HuH-7 (cell line): ENCODE data around the gene DENND10.
"Not testable (repeated sequence)": the region's sequence is repeated elsewhere in the genome, so short reads cannot be mapped to it uniquely, and the experiment has no call there.

Experiments
- DNase-seq: peaks from one replicate; pipeline ENCODE4 v3.0.0; 2011; ENCODE audit warnings: low spot score

The DENND10 gene

GRCh38 chr10:119103903-119104653 lies at the start of gene DENND10:
Gene DENND10, plus strand, starts transcription at chr10:119104113. Its CDS starts 30 bp downstream, at chr10:119104143.
- peak; percentile 86 for DNase-seq

- no peak for DNase-seq
These were observed 48.4 kb upstream of the DENND10 start for GRCh38 chr10:119055472-119055871.

GRCh38 chr10:119058010-119058409 lies 45.9 kb upstream of the DENND10 start:
- no peak for DNase-seq

GRCh38 chr10:119059557-119059956 lies 44.4 kb upstream of the DENND10 start:
- DNase-seq: no peak

GRCh38 chr10:119060107-119060506 lies 43.8 kb upstream of the DENND10 start:
- DNase-seq: no peak

GRCh38 chr10:119061352-119061751 lies 42.6 kb upstream of the DENND10 start:
- no peak for DNase-seq

- no peak for DNase-seq
These were observed 42.0 kb upstream of the DENND10 start for GRCh38 chr10:119061926-119062325.

GRCh38 chr10:119070395-119071165 lies 33.3 kb upstream of the DENND10 start:
- no peak for DNase-seq

- DNase-seq: no peak
These were observed 30.3 kb upstream of the DENND10 start for GRCh38 chr10:119073584-119073983.

- DNase-seq: no peak
These were observed 25.3 kb upstream of the DENND10 start for GRCh38 chr10:119078422-119079179.

- peak; percentile 60 for DNase-seq
These were observed 24.1 kb upstream of the DENND10 start for GRCh38 chr10:119079599-119080520.

- peak; percentile 82 for DNase-seq
These were observed 23.2 kb upstream of the DENND10 start, which contains the start of gene EIF3A for GRCh38 chr10:119080521-119081259. Gene EIF3A, minus strand, starts transcription at chr10:119080817. Its CDS starts 141 bp downstream, at chr10:119080676.

GRCh38 chr10:119084896-119085295 lies 19.0 kb upstream of the DENND10 start:
- DNase-seq: no peak

GRCh38 chr10:119087271-119087882 lies 16.5 kb upstream of the DENND10 start:
- no peak for DNase-seq

- no peak for DNase-seq
These were observed 13.7 kb upstream of the DENND10 start for GRCh38 chr10:119090026-119090795.

GRCh38 chr10:119090968-119091367 lies 12.9 kb upstream of the DENND10 start:
- DNase-seq: no peak

- no peak for DNase-seq
These were observed 8.3 kb upstream of the DENND10 start for GRCh38 chr10:119095640-119096039.

GRCh38 chr10:119096641-119097415 lies 7.1 kb upstream of the DENND10 start:
- not testable (repeated sequence) for DNase-seq

- DNase-seq: no peak
These were observed 5.3 kb upstream of the DENND10 start for GRCh38 chr10:119098576-119098975.
